ENCODE measurements around the gene C3orf49.

- TF ChIP-seq, protein P1, sequence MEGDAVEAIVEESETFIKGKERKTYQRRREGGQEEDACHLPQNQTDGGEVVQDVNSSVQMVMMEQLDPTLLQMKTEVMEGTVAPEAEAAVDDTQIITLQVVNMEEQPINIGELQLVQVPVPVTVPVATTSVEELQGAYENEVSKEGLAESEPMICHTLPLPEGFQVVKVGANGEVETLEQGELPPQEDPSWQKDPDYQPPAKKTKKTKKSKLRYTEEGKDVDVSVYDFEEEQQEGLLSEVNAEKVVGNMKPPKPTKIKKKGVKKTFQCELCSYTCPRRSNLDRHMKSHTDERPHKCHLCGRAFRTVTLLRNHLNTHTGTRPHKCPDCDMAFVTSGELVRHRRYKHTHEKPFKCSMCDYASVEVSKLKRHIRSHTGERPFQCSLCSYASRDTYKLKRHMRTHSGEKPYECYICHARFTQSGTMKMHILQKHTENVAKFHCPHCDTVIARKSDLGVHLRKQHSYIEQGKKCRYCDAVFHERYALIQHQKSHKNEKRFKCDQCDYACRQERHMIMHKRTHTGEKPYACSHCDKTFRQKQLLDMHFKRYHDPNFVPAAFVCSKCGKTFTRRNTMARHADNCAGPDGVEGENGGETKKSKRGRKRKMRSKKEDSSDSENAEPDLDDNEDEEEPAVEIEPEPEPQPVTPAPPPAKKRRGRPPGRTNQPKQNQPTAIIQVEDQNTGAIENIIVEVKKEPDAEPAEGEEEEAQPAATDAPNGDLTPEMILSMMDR (IDR thresholded peaks at IDR 0.05): no peak
- TF ChIP-seq POLR2A (IDR thresholded peaks at IDR 0.05): no peak
These were observed 59.4 kb downstream of the C3orf49 start for GRCh38 chr3:63878394-63879060.

Measured in esophagus squamous epithelium (tissue), 4 donors.